ENCODE data around the gene EDC4. TPM values are rescaled to one million over a fixed set of nuclear protein-coding genes. Genes with fewer than 3 reads are reported as not detected.

EDC4 gene
- total RNA-seq, 2 donors from 2014 or later, result 101 to 137 TPM

Other genes starting within 250 kb of the EDC4 start
- 100 to 1,000 TPM; 134 to 169 TPM for gene CARMIL2, start 227.9 kb upstream of the EDC4 start, total RNA-seq
- 10 to 100 TPM; 37.5 to 63.4 TPM for gene ACD, start 212.8 kb upstream of the EDC4 start, total RNA-seq
- 10 to 100 TPM; 10.7 to 16.5 TPM for gene PARD6A, start 212.1 kb upstream of the EDC4 start, total RNA-seq
- 1 to 10 TPM; 9.1 to 9.4 TPM for gene ENKD1, start 206.3 kb upstream of the EDC4 start, total RNA-seq
- 1 to 10 TPM; 1.5 to 1.8 TPM for gene C16orf86, start 206.2 kb upstream of the EDC4 start, total RNA-seq
- gene GFOD2, start 153.7 kb upstream of the EDC4 start, total RNA-seq, result 10 to 100 TPM; 13.8 to 20.9 TPM
- 10 to 100 TPM; 18.4 to 21.0 TPM for gene RANBP10, start 66.5 kb upstream of the EDC4 start, total RNA-seq
- under 1 TPM in 1 of 2 donors, not detected in 1; 0.26 TPM for gene TSNAXIP1, start 66.2 kb upstream of the EDC4 start, total RNA-seq
- 10 to 100 TPM; 29.9 to 51.6 TPM for gene THAP11, start 30.7 kb upstream of the EDC4 start, total RNA-seq
- 100 to 1,000 TPM in 1 of 2 donors, 10 to 100 TPM in 1; 82.9 to 175 TPM for gene NUTF2, start 26.1 kb upstream of the EDC4 start, total RNA-seq
- gene CENPT, start 25.4 kb upstream of the EDC4 start, total RNA-seq, result 10 to 100 TPM; 61.4 to 64.2 TPM
- 1 to 10 TPM in 1 of 2 donors, not detected in 1; 1.2 TPM for gene NRN1L, start 11.8 kb downstream of the EDC4 start, total RNA-seq
- 10 to 100 TPM in 1 of 2 donors, 1 to 10 TPM in 1; 7.5 to 11.8 TPM for gene PSKH1, start 20.2 kb downstream of the EDC4 start, total RNA-seq
- gene CTRL, start 58.8 kb downstream of the EDC4 start, total RNA-seq, result 1 to 10 TPM; 4.0 to 6.1 TPM
- 100 to 1,000 TPM; 201 to 217 TPM for gene PSMB10, start 63.8 kb downstream of the EDC4 start, total RNA-seq
- gene LCAT, start 71.1 kb downstream of the EDC4 start, total RNA-seq, result 10 to 100 TPM; 15.0 to 19.1 TPM
- 10 to 100 TPM; 34.6 to 47.0 TPM for gene SLC12A4, start 95.6 kb downstream of the EDC4 start, total RNA-seq
- gene DPEP3, start 107.4 kb downstream of the EDC4 start, total RNA-seq, result under 1 TPM in 1 of 2 donors, not detected in 1; 0.19 TPM
- 1 to 10 TPM; 2.8 to 7.3 TPM for gene DPEP2, start 126.4 kb downstream of the EDC4 start, total RNA-seq
- not detected for gene DPEP2NB, start 142.9 kb downstream of the EDC4 start, total RNA-seq
- 10 to 100 TPM in 1 of 2 donors, 1 to 10 TPM in 1; 7.2 to 18.7 TPM for gene DDX28, start 150.2 kb downstream of the EDC4 start, total RNA-seq
- 10 to 100 TPM; 24.6 to 35.0 TPM for gene DUS2, start 150.2 kb downstream of the EDC4 start, total RNA-seq
- gene NFATC3, start 212.3 kb downstream of the EDC4 start, total RNA-seq, result 10 to 100 TPM; 71.1 to 78.1 TPM